Endothelial cell of umbilical vein (primary cell): ENCODE results near the gene PTPRZ1.

Experiments used
- CTCF ChIP-seq, 2 donors: IDR thresholded peaks; 1 replicate in 1 of 2; 2 replicates in 1 of 2; pipeline ENCODE4 v1.5.1; 2011; ENCODE audit warnings: low read length in 2 of 2, mild to moderate bottlenecking in 2 of 2, moderate library complexity in 2 of 2, control low read depth in 1 of 2, inconsistent platforms in 1 of 2, low read depth in 1 of 2; ENCODE audit not compliant: insufficient read depth in 1 of 2; ENCODE audit errors: extremely low read depth in 1 of 2
- POLR2A ChIP-seq: IDR thresholded peaks from 2 replicates; pipeline ENCODE4 v1.6.1; 2012; ENCODE audit warnings: low read depth, mild to moderate bottlenecking, control low read depth, low read length
- POLR2AphosphoS5 ChIP-seq: IDR thresholded peaks from 2 replicates; pipeline ENCODE4 v1.6.1; 2012; ENCODE audit warnings: low read depth, mild to moderate bottlenecking, control low read depth, low read length, moderate library complexity; ENCODE audit not compliant: insufficient read depth

- TF ChIP-seq CTCF (IDR thresholded peaks at IDR 0.05; ENCODE audit: extremely low read depth in 1 of 2, insufficient read depth in 1 of 2, low read depth in 1 of 2, low read length in 2 of 2) (no peak), POLR2AphosphoS5 (no peak), POLR2A (no peak)
Measured at GRCh38 chr7:121940918-121941317, 68.0 kb downstream of the PTPRZ1 start.
